ENCODE measurements around the gene ZNF211. TPM values are rescaled to one million over a fixed set of nuclear protein-coding genes. Genes with fewer than 3 reads are reported as not detected.

Gene ZNF211
- total RNA-seq, 1 experiment from 2014 or later: 21.8 TPM

DNA sequence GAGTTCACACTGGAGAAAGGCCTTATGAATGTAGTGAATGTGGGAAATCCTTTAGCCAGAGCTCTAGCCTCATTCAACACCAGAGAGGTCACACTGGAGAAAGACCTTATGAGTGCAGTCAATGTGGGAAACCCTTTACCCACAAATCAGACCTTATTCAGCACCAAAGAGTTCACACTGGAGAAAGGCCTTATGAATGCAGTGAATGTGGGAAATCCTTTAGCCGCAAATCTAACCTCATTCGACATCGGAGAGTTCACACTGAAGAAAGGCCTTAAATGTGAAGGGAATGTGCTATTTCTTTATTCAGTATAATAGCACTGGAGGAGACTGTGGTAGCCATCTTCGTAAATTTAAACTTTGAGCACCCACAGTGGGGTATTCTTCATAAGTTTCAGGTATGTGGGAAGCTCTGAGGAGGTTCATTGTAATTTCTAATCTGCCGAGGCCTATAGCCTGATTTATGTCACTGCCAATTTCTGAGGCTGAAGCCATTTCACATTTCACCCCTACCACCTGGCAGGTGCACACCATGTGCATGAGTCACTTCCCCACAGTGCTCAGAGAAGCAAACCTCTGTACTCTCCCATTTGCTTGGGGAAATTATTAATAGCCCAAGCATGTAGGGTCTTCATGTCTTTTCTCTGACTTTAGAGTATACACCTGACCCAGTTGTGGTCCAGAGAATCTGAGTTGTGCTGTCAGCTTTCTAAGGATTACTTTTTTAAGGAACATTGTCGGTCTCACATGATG lies 55.2 kb downstream of the ZNF211 start:
- peaks cover 82% of the 10 kb centered on the region for H3K9me3 ChIP-seq (ENCODE audit: low read length)
- H3K4me3 ChIP-seq (ENCODE audit: low read length): no peak overlapping the region
- H3K79me2 ChIP-seq (ENCODE audit: low read length): peaks cover 92% of the 10 kb centered on the region
- no peak overlapping the region for H3K4me2 ChIP-seq (ENCODE audit: low read depth, low read length, poor library complexity, severe bottlenecking)
- no peak overlapping the region for H3K27ac ChIP-seq (ENCODE audit: low read length)
- no peak for DNase-seq
- no peaks in the 10 kb centered on the region for H4K20me1 ChIP-seq (ENCODE audit: insufficient read depth, low read depth, low read length)
- no peak overlapping the region for H2AFZ ChIP-seq (ENCODE audit: low read length)
- H3K27me3 ChIP-seq (ENCODE audit: low read length): no peaks in the 10 kb centered on the region
- no peak overlapping the region for H3K9ac ChIP-seq (ENCODE audit: low read length)
- H3K4me1 ChIP-seq (ENCODE audit: low read length): no peaks in the 10 kb centered on the region
- peaks cover 88% of the 10 kb centered on the region for H3K36me3 ChIP-seq (ENCODE audit: insufficient read depth, low read length)
- no peaks in the 10 kb centered on the region for H3K9me2 ChIP-seq (replicated peaks; ENCODE audit: insufficient read depth, low read length)

DNA sequence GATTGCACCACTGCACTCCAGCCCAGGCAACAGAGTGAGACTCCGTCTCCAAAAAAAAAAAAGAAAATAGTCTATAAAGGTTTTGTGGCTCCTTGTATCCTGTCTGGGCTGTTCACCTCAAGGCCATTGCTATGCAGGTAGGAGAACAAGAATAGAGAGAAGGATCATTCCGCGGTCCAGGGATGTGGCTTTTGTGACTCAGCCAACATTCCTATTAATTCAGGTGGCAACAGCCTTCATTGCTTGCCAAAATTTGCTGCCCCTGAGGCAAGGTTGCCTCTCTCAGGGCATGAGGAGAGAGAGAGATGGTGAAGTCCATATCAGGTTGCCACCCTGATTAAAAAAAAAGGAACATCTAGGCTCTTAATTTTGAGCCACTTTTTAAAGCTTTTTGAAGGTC lies 56.8 kb downstream of the ZNF211 start:
- no peaks in the 10 kb centered on the region for H3K4me1 ChIP-seq (ENCODE audit: low read length)
- no peak for DNase-seq
- H3K79me2 ChIP-seq (ENCODE audit: low read length): peaks cover 87% of the 10 kb centered on the region
- no peak overlapping the region for H2AFZ ChIP-seq (ENCODE audit: low read length)
- H4K20me1 ChIP-seq (ENCODE audit: insufficient read depth, low read depth, low read length): no peaks in the 10 kb centered on the region
- H3K4me2 ChIP-seq (ENCODE audit: low read depth, low read length, poor library complexity, severe bottlenecking): no peak overlapping the region
- no peak overlapping the region for H3K4me3 ChIP-seq (ENCODE audit: low read length)
- peaks cover 72% of the 10 kb centered on the region for H3K36me3 ChIP-seq (ENCODE audit: insufficient read depth, low read length)
- no peaks in the 10 kb centered on the region for H3K27me3 ChIP-seq (ENCODE audit: low read length)
- H3K9me2 ChIP-seq (replicated peaks; ENCODE audit: insufficient read depth, low read length): no peaks in the 10 kb centered on the region
- H3K9me3 ChIP-seq (ENCODE audit: low read length): peaks cover 76% of the 10 kb centered on the region
- H3K27ac ChIP-seq (ENCODE audit: low read length): no peak overlapping the region
- no peak overlapping the region for H3K9ac ChIP-seq (ENCODE audit: low read length)

Other genes starting within 250 kb of the ZNF211 start
- gene ZNF548, start 243.3 kb upstream of the ZNF211 start, total RNA-seq (2014; rRNA removed; shearing (Covaris generic); ENCODE audit: low replicate concordance): 37.3 and 40.4 TPM in 2 replicates
- 17.0 and 19.2 TPM in 2 replicates for gene ZNF17, start 222.0 kb upstream of the ZNF211 start, total RNA-seq (2014; rRNA removed; shearing (Covaris generic); ENCODE audit: low replicate concordance)
- 20.9 and 43.4 TPM in 2 replicates for gene ZNF749, start 197.8 kb upstream of the ZNF211 start, total RNA-seq (2014; rRNA removed; shearing (Covaris generic); ENCODE audit: low replicate concordance)
- gene VN1R1, start 176.0 kb upstream of the ZNF211 start, total RNA-seq (2014; rRNA removed; shearing (Covaris generic); ENCODE audit: low replicate concordance): not detected in 2 replicates
- 0.45 and 4.6 TPM in 2 replicates for gene ZNF772, start 155.6 kb upstream of the ZNF211 start, total RNA-seq (2014; rRNA removed; shearing (Covaris generic); ENCODE audit: low replicate concordance)
- 4.2 and 5.1 TPM in 2 replicates for gene ZNF419, start 145.4 kb upstream of the ZNF211 start, total RNA-seq (2014; rRNA removed; shearing (Covaris generic); ENCODE audit: low replicate concordance)
- 19.4 and 25.2 TPM in 2 replicates for gene ZNF773, start 133.2 kb upstream of the ZNF211 start, total RNA-seq (2014; rRNA removed; shearing (Covaris generic); ENCODE audit: low replicate concordance)
- gene ZNF549, start 105.8 kb upstream of the ZNF211 start, total RNA-seq (2014; rRNA removed; shearing (Covaris generic); ENCODE audit: low replicate concordance): 6.7 and 9.8 TPM in 2 replicates
- 5.5 and 5.7 TPM in 2 replicates for gene ZNF550, start 73.3 kb upstream of the ZNF211 start, total RNA-seq (2014; rRNA removed; shearing (Covaris generic); ENCODE audit: low replicate concordance)
- gene ZNF416, start 54.3 kb upstream of the ZNF211 start, total RNA-seq (2014; rRNA removed; shearing (Covaris generic); ENCODE audit: low replicate concordance): 3.1 and 4.6 TPM in 2 replicates
- 0.11 TPM in 2 replicates for gene ZIK1, start 49.0 kb upstream of the ZNF211 start, total RNA-seq (2014; rRNA removed; shearing (Covaris generic); ENCODE audit: low replicate concordance)
- gene ZNF530, start 33.3 kb upstream of the ZNF211 start, total RNA-seq (2014; rRNA removed; shearing (Covaris generic); ENCODE audit: low replicate concordance): 5.2 and 7.7 TPM in 2 replicates
- gene ZNF134, start 18.9 kb upstream of the ZNF211 start, total RNA-seq (2014; rRNA removed; shearing (Covaris generic); ENCODE audit: low replicate concordance): 13.7 and 23.4 TPM in 2 replicates
- not detected in 2 replicates for gene ZSCAN4, start 35.8 kb downstream of the ZNF211 start, total RNA-seq (2014; rRNA removed; shearing (Covaris generic); ENCODE audit: low replicate concordance)
- gene ZNF551, start 48.8 kb downstream of the ZNF211 start, total RNA-seq (2014; rRNA removed; shearing (Covaris generic); ENCODE audit: low replicate concordance): 17.0 and 20.9 TPM in 2 replicates
- gene ZNF154, start 76.0 kb downstream of the ZNF211 start, total RNA-seq (2014; rRNA removed; shearing (Covaris generic); ENCODE audit: low replicate concordance): 0.11 TPM in 1 of 2 replicates, not detected in the other
- 5.5 and 9.3 TPM in 2 replicates for gene ZNF671, start 94.5 kb downstream of the ZNF211 start, total RNA-seq (2014; rRNA removed; shearing (Covaris generic); ENCODE audit: low replicate concordance)
- gene ZNF776, start 113.6 kb downstream of the ZNF211 start, total RNA-seq (2014; rRNA removed; shearing (Covaris generic); ENCODE audit: low replicate concordance): 13.1 and 33.4 TPM in 2 replicates
- gene ZNF586, start 136.5 kb downstream of the ZNF211 start, total RNA-seq (2014; rRNA removed; shearing (Covaris generic); ENCODE audit: low replicate concordance): 33.7 and 35.9 TPM in 2 replicates
- gene ZNF552, start 181.7 kb downstream of the ZNF211 start, total RNA-seq (2014; rRNA removed; shearing (Covaris generic); ENCODE audit: low replicate concordance): 17.7 and 20.3 TPM in 2 replicates
- 16.3 and 20.1 TPM in 2 replicates for gene ZNF587B, start 197.1 kb downstream of the ZNF211 start, total RNA-seq (2014; rRNA removed; shearing (Covaris generic); ENCODE audit: low replicate concordance)
- gene ZNF587, start 216.7 kb downstream of the ZNF211 start, total RNA-seq (2014; rRNA removed; shearing (Covaris generic); ENCODE audit: low replicate concordance): 22.2 and 36.4 TPM in 2 replicates